Naive thymus-derived CD8-positive, alpha-beta T cell (primary cell): ENCODE results near the gene SNCAIP. TPM values are rescaled to one million over a fixed set of nuclear protein-coding genes. Genes with fewer than 3 reads are reported as not detected.

Experiments used
- ATAC-seq, 2 donors: fragments of 150-1000 bp; cut with Tn5 transposase in 1 of 2; sonication (Bioruptor Pico), chemical (Tn5 transposase) in 1 of 2; 1 replicate in 1 of 2; 2 replicates in 1 of 2; pipeline ENCODE4 v1.10.0; 2021; ENCODE audit warnings: mild to moderate bottlenecking in 2 of 2, moderate library complexity in 2 of 2
- POLR2A ChIA-PET: fragments of 350-600 bp; sonication (Branson Sonifier 250); formaldehyde crosslinking; loops from one replicate; lab custom pipeline; 2021; ENCODE audit warnings: antibody characterized with exemption; lab: Charles Lee
- DNase-seq, 10 donors: peaks; one replicate each; pipeline versions ENCODE4 v3.0.0 to v3.0.0-alpha.2; 2020 to 2022
- H3K27ac Mint-ChIP-seq, 10 donors: one replicate each; pipeline ENCODE4 v1.8.0; 2020 to 2022; ENCODE audit warnings: mild to moderate bottlenecking in 10 of 10, mixed read lengths in 10 of 10, moderate library complexity in 4 of 10, inconsistent platforms in 1 of 10
- H3K27me3 Mint-ChIP-seq, 5 donors: one replicate each; pipeline ENCODE4 v1.8.0; 2021 to 2022; ENCODE audit warnings: mixed read lengths in 5 of 5
- H3K36me3 Mint-ChIP-seq, 3 donors: one replicate each; pipeline ENCODE4 v1.8.0; 2020 to 2022; ENCODE audit warnings: mixed read lengths in 3 of 3, mild to moderate bottlenecking in 2 of 3, inconsistent platforms in 1 of 3
- H3K4me1 Mint-ChIP-seq, 4 donors: one replicate each; pipeline ENCODE4 v1.8.0; 2021 to 2022; ENCODE audit warnings: mixed read lengths in 4 of 4
- H3K4me3 Mint-ChIP-seq, 10 donors: one replicate each; pipeline ENCODE4 v1.8.0; 2020 to 2022; ENCODE audit warnings: mild to moderate bottlenecking in 10 of 10, mixed read lengths in 10 of 10, moderate library complexity in 6 of 10, inconsistent platforms in 1 of 10
- H3K9me3 Mint-ChIP-seq, 9 donors: one replicate each; pipeline ENCODE4 v1.8.0; 2020 to 2022; ENCODE audit warnings: mixed read lengths in 9 of 9, mild to moderate bottlenecking in 3 of 9, inconsistent platforms in 1 of 9, moderate library complexity in 1 of 9
- polyA plus RNA-seq, 3 donors: library from polyadenylated mRNA; unstranded; fragments of 300-500 nt; fragmentation: Illumina TruSeq; gene quantifications; one replicate each; pipeline ENCODE4 v1.2.3, GENCODE V29; 2021
- total RNA-seq, 8 experiments: library from RNA in 2 of 8; stranded (reverse) in 2 of 8; gene quantifications; one replicate each; pipeline ENCODE4 v1.2.3 and lab custom pipeline; 2021 to 2026

SNCAIP gene
- total and polyA plus RNA-seq, 5 experiments from 2014 or later, result not detected

DNA sequence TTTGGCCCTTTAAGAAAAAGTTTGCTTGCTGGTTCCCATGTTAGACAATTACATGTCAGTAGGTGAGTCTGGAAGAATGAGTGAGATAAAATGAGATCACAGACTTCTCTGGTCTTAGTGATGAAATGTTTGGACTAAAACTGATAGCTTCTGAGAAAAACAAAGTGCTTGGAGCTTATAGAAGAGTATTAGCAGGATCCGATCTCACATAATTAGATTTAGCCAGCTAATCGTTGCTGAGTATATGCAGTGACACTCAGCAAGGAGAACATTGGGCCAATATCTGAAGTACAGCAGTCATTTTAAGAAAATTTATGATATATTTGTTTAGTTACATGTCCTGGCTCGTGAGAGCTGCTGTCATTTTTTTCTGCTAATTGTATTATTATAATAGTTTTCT is 135.8 kb downstream of the SNCAIP start:
- H3K27me3 Mint-ChIP-seq, result no peaks in the 10 kb centered on the region
- H3K4me1 Mint-ChIP-seq, result no peaks in the 10 kb centered on the region
- POLR2A ChIA-PET, result no interaction called here
- no peak overlapping the region for H3K4me3 Mint-ChIP-seq
- H3K36me3 Mint-ChIP-seq, result no peaks in the 10 kb centered on the region
- H3K9me3 Mint-ChIP-seq, result no peaks in the 10 kb centered on the region
- DNase-seq (no peak), ATAC-seq (no peak)
- H3K27ac Mint-ChIP-seq, result no peak overlapping the region

DNA sequence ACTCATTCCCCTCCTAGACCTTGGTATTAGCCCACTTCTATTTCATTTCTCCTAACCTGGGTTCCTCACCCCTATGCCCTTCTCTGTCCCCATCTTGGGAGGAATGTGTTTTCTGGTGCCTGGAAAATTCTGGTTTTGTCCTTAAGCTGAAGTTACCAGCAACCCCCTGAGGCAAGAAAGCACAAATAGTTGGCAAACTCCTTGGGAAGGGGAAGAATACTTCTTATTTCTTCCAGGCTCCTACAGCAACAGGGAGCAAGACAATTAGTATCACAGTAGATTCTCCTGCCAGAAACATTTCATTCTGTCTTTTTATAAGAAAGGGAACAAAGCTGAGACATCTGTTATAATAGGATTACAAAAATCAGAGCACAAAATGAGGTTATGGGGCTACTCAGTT is 142.5 kb downstream of the SNCAIP start:
- H3K27ac Mint-ChIP-seq, result no peak overlapping the region
- H3K9me3 Mint-ChIP-seq, result peaks cover 0 to 8% (median 0%) of the 10 kb centered on the region in 9 donors
- no peak overlapping the region for H3K4me3 Mint-ChIP-seq
- no peak for DNase-seq
- peaks cover 0 to 14% (median 1%) of the 10 kb centered on the region in 5 donors for H3K27me3 Mint-ChIP-seq
- POLR2A ChIA-PET, result no interaction called here
- no peak for ATAC-seq
- peaks cover 0 to 3% (median 0%) of the 10 kb centered on the region in 4 donors for H3K4me1 Mint-ChIP-seq
- no peaks in the 10 kb centered on the region for H3K36me3 Mint-ChIP-seq

DNA sequence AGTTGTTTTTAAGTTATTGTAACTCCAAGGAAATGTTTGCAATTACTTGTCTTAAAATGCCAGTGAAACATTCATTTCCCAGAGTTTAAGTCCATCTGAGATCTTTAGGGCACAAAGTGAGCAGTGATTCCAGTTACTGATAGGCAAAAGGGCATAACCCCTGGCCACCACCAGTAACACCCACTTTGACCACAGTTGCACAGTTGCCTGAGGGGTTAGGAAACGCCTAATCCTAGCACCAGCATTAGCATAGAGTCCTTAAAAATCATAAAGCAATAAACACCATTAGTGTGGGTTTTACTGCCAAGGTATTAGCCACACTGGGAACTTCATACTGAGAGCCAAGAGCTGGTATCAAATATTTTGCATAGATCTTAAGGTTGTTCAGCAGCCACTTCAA is 143.9 kb downstream of the SNCAIP start:
- ATAC-seq (no peak), DNase-seq (no peak)
- POLR2A ChIA-PET, result no interaction called here
- Mint-ChIP-seq H3K4me3 (no peak overlapping the region), H3K9me3 (peaks cover 0 to 8% (median 0%) of the 10 kb centered on the region in 9 donors), H3K4me1 (peaks cover 0 to 3% (median 0%) of the 10 kb centered on the region in 4 donors), H3K27me3 (peaks cover 0 to 16% (median 1%) of the 10 kb centered on the region in 5 donors), H3K36me3 (no peaks in the 10 kb centered on the region), H3K27ac (no peak overlapping the region)

GRCh38 chr5:122457178-122457826 is 145.3 kb downstream of the SNCAIP start:
- H3K9me3 Mint-ChIP-seq, result peaks cover 0 to 8% (median 0%) of the 10 kb centered on the region in 9 donors
- ATAC-seq (no peak), DNase-seq (no peak)
- no peak overlapping the region for H3K27ac Mint-ChIP-seq
- POLR2A ChIA-PET, result no interaction called here
- no peaks in the 10 kb centered on the region for H3K36me3 Mint-ChIP-seq
- no peak overlapping the region for H3K4me3 Mint-ChIP-seq
- peaks cover 0 to 16% (median 1%) of the 10 kb centered on the region in 5 donors for H3K27me3 Mint-ChIP-seq
- peaks cover 0 to 3% (median 0%) of the 10 kb centered on the region in 4 donors for H3K4me1 Mint-ChIP-seq

GRCh38 chr5:122458278-122458872 is 146.3 kb downstream of the SNCAIP start:
- H3K9me3 Mint-ChIP-seq, result peaks cover 0 to 8% (median 0%) of the 10 kb centered on the region in 9 donors
- no peak for DNase-seq

GRCh38 chr5:122462486-122462885 is 150.4 kb downstream of the SNCAIP start:
- no peak overlapping the region for H3K27ac Mint-ChIP-seq
- peaks cover 0 to 3% (median 0%) of the 10 kb centered on the region in 4 donors for H3K4me1 Mint-ChIP-seq
- POLR2A ChIA-PET, result no interaction called here
- no peak for ATAC-seq
- no peaks in the 10 kb centered on the region for H3K36me3 Mint-ChIP-seq
- DNase-seq, result no peak
- no peak overlapping the region for H3K4me3 Mint-ChIP-seq
- peaks cover 0 to 8% (median 0%) of the 10 kb centered on the region in 9 donors for H3K9me3 Mint-ChIP-seq
- peaks cover 0 to 15% (median 0%) of the 10 kb centered on the region in 5 donors for H3K27me3 Mint-ChIP-seq

More at GRCh38 chr5:122458278-122458872, 146.3 kb downstream of the SNCAIP start:
- H3K36me3 Mint-ChIP-seq, result no peaks in the 10 kb centered on the region
- peaks cover 0 to 3% (median 0%) of the 10 kb centered on the region in 4 donors for H3K4me1 Mint-ChIP-seq
- no peak overlapping the region for H3K4me3 Mint-ChIP-seq
- POLR2A ChIA-PET, result no interaction called here
- no peak for ATAC-seq
- peaks cover 0 to 16% (median 1%) of the 10 kb centered on the region in 5 donors for H3K27me3 Mint-ChIP-seq
- H3K27ac Mint-ChIP-seq, result no peak overlapping the region

- H3K4me3 Mint-ChIP-seq, result no peak overlapping the region
- peaks cover 0 to 3% (median 0%) of the 10 kb centered on the region in 4 donors for H3K4me1 Mint-ChIP-seq
- no peaks in the 10 kb centered on the region for H3K36me3 Mint-ChIP-seq
- DNase-seq (no peak), ATAC-seq (no peak)
- H3K9me3 Mint-ChIP-seq, result peaks cover 0 to 6% (median 0%) of the 10 kb centered on the region in 9 donors
- peaks cover 0 to 8% (median 0%) of the 10 kb centered on the region in 5 donors for H3K27me3 Mint-ChIP-seq
- POLR2A ChIA-PET, result no interaction called here
- H3K27ac Mint-ChIP-seq, result no peak overlapping the region
Measured at GRCh38 chr5:122463221-122463620, 151.2 kb downstream of the SNCAIP start.

- no peak overlapping the region for H3K4me3 Mint-ChIP-seq
- no peaks in the 10 kb centered on the region for H3K4me1 Mint-ChIP-seq
- no peaks in the 10 kb centered on the region for H3K36me3 Mint-ChIP-seq
- H3K9me3 Mint-ChIP-seq, result no peaks in the 10 kb centered on the region
- H3K27ac Mint-ChIP-seq, result no peak overlapping the region
- ATAC-seq (no peak), DNase-seq (no peak)
- H3K27me3 Mint-ChIP-seq, result peaks cover 0 to 4% (median 0%) of the 10 kb centered on the region in 5 donors
- POLR2A ChIA-PET, result no interaction called here
Measured at GRCh38 chr5:122464191-122464590, 152.2 kb downstream of the SNCAIP start.

DNA sequence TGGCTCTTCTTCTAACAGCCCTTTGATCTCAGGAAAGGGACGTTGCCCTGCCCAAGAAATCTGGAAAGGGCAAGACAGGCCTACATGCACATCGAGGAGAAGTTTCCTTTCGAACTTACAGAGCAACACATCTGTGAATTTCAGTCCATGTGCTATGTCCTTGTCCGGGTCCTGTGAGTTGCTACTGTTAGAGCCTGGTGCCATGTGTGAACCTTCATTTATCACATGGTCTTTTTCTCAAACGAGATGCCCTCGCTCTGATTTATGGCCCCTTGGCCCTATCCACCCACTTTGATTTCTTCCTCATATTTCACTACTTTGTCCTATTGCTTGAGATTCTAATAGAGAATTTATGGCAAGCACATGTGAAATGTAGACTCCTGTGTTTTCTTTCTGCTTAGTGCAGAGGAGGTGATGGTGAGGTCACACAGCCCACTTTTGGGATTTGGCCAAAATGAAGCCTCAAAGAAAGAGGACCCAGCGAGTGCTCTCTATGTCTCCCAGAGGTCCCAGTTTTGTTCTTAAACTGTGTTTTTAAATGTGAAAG is 153.1 kb downstream of the SNCAIP start:
- Mint-ChIP-seq H3K4me3 (no peak overlapping the region), H3K9me3 (no peaks in the 10 kb centered on the region)
- POLR2A ChIA-PET, result no interaction called here

GRCh38 chr5:122465994-122466393 is 154.0 kb downstream of the SNCAIP start:
- Mint-ChIP-seq H3K4me1 (no peaks in the 10 kb centered on the region), H3K27ac (no peak overlapping the region), H3K9me3 (no peaks in the 10 kb centered on the region), H3K27me3 (peaks cover 0 to 8% (median 2%) of the 10 kb centered on the region in 5 donors), H3K4me3 (no peak overlapping the region), H3K36me3 (no peaks in the 10 kb centered on the region)
- ATAC-seq (no peak), DNase-seq (no peak)
- POLR2A ChIA-PET, result no interaction called here

More for the DNA sequence above, 153.1 kb downstream of the SNCAIP start:
- ATAC-seq, result no peak
- Mint-ChIP-seq H3K4me1 (no peaks in the 10 kb centered on the region), H3K27ac (no peak overlapping the region), H3K27me3 (peaks cover 0 to 7% (median 2%) of the 10 kb centered on the region in 5 donors), H3K36me3 (no peaks in the 10 kb centered on the region)
- DNase-seq, result no peak

DNA sequence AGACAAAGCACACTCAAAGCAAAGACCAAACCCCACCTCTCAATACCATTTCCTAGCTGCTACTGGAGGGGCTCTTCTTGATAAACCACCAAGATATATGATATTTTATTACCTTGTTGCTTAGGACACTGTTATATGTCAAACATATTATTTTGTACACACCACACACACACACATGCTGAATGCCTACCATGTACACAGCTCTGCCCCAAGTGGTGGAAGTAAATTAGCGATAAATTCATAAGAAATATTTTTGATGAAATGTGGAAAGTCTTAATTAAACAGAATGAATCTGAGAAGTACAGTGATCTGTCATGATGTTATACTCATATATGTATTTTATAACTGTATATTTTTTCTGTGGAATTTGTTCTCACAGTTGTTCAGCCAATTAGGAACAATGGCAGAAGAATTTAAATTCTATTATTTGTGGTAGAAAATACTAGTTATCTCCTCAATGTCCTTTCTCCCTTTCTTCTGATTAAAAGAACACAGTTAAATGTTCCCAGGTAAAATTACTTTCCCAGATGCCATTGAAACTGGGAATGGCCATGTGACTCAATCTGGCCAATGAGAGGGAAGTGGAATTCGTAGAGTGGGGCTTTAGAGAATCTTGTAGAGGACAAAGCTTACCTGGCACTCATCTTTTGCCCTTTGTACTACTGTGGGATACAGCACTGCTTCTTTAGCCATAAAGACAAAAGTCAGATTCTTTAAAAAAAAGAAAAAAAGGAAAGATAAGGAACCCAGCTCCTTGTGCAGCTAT is 156.5 kb downstream of the SNCAIP start:
- H3K27ac Mint-ChIP-seq, result no peak overlapping the region
- ATAC-seq (no peak), DNase-seq (no peak)
- no peak overlapping the region for H3K4me3 Mint-ChIP-seq
- POLR2A ChIA-PET, result no interaction called here
- no peaks in the 10 kb centered on the region for H3K36me3 Mint-ChIP-seq
- no peaks in the 10 kb centered on the region for H3K4me1 Mint-ChIP-seq
- peaks cover 2 to 14% (median 7%) of the 10 kb centered on the region in 5 donors for H3K27me3 Mint-ChIP-seq
- no peaks in the 10 kb centered on the region for H3K9me3 Mint-ChIP-seq

- ATAC-seq (no peak), DNase-seq (no peak)
- H3K27ac Mint-ChIP-seq, result no peak overlapping the region
- no peaks in the 10 kb centered on the region for H3K4me1 Mint-ChIP-seq
- no peaks in the 10 kb centered on the region for H3K9me3 Mint-ChIP-seq
- H3K27me3 Mint-ChIP-seq, result peaks cover 2 to 14% (median 7%) of the 10 kb centered on the region in 5 donors
- POLR2A ChIA-PET, result no interaction called here
- H3K36me3 Mint-ChIP-seq, result no peaks in the 10 kb centered on the region
- H3K4me3 Mint-ChIP-seq, result no peak overlapping the region
Measured at GRCh38 chr5:122469384-122469919, 157.4 kb downstream of the SNCAIP start.
